Neural crest cell (in vitro differentiated cells): ENCODE results near the gene OOEP. TPM values are rescaled to one million over a fixed set of nuclear protein-coding genes. Genes with fewer than 3 reads are reported as not detected.
"Not testable (repeated sequence)": the region's sequence is repeated elsewhere in the genome, so short reads cannot be mapped to it uniquely, and the experiment has no call there.

ENCODE experiments used
- DNase-seq: peaks from one replicate; pipeline ENCODE4 v3.0.0; 2021; ENCODE audit warnings: low read depth, mixed read lengths, low spot score
- H3K27ac Mint-ChIP-seq: one replicate; pipeline ENCODE4 v1.8.0; 2021; ENCODE audit warnings: mild to moderate bottlenecking, mixed read lengths; ENCODE audit not compliant: unreplicated experiment
- H3K27me3 Mint-ChIP-seq: 2 replicates; pipeline ENCODE4 v1.8.0; 2021; ENCODE audit warnings: low read depth, mild to moderate bottlenecking, mixed read lengths
- H3K36me3 Mint-ChIP-seq: 2 replicates; pipeline ENCODE4 v1.8.0; 2021; ENCODE audit warnings: low read depth, mild to moderate bottlenecking, mixed read lengths
- H3K4me1 Mint-ChIP-seq: 2 replicates; pipeline ENCODE4 v1.8.0; 2021; ENCODE audit warnings: mixed read lengths
- H3K4me3 Mint-ChIP-seq: one replicate; pipeline ENCODE4 v1.8.0; 2021; ENCODE audit warnings: mild to moderate bottlenecking, mixed read lengths
- H3K9me3 Mint-ChIP-seq: 2 replicates; pipeline ENCODE4 v1.8.0; 2021; ENCODE audit warnings: mixed read lengths
- CTCF ChIP-seq: fragments of 200-600 bp; sonication (generic); conservative IDR thresholded peaks from 2 replicates; pipeline ENCODE4 v1.5.0; 2021; ENCODE audit warnings: antibody characterized with exemption, mild to moderate bottlenecking
- total RNA-seq: library from RNA; stranded (reverse); gene quantifications from 2 replicates; pipeline ENCODE4 v1.2.1, GENCODE V29; 2021

The OOEP gene
- total RNA-seq, 1 donor from 2014 or later = not detected

GRCh38 chr6:73395875-73396274 lies 26.2 kb upstream of the OOEP start:
- no peak for DNase-seq
- TF ChIP-seq CTCF = no peak
- H3K27me3 Mint-ChIP-seq = peaks cover 9% of the 10 kb centered on the region
- no peaks in the 10 kb centered on the region for H3K9me3 Mint-ChIP-seq
- no peak overlapping the region for H3K4me3 Mint-ChIP-seq
- no peaks in the 10 kb centered on the region for H3K36me3 Mint-ChIP-seq
- no peaks in the 10 kb centered on the region for H3K4me1 Mint-ChIP-seq
- no peak overlapping the region for H3K27ac Mint-ChIP-seq

- H3K27ac Mint-ChIP-seq = no peak within 1 kb of the TSS
These were observed 25.1 kb upstream of the OOEP start, which contains the start of gene DDX43 for GRCh38 chr6:73394577-73395354. TSS of gene DDX43 (plus strand) at chr6:73394828. CDS start at chr6:73394906, 78 bp downstream.

GRCh38 chr6:73393278-73393677 lies 23.6 kb upstream of the OOEP start:
- Mint-ChIP-seq H3K27me3 (peaks cover 20% of the 10 kb centered on the region), H3K4me3 (no peak overlapping the region), H3K27ac (no peak overlapping the region), H3K36me3 (no peaks in the 10 kb centered on the region), H3K4me1 (peaks cover 10% of the 10 kb centered on the region), H3K9me3 (no peaks in the 10 kb centered on the region)
- no peak for DNase-seq
- no peak for TF ChIP-seq CTCF

More at GRCh38 chr6:73394577-73395354, 25.1 kb upstream of the OOEP start, which contains the start of gene DDX43:
- no peaks in the 10 kb centered on the region for H3K9me3 Mint-ChIP-seq
- peaks cover 9% of the 10 kb centered on the region for H3K27me3 Mint-ChIP-seq
- no peaks in the 10 kb centered on the region for H3K36me3 Mint-ChIP-seq
- no peaks in the 10 kb centered on the region for H3K4me1 Mint-ChIP-seq
- TF ChIP-seq CTCF = no peak
- DNase-seq = no peak
- no peak within 1 kb of the TSS for H3K4me3 Mint-ChIP-seq

- Mint-ChIP-seq H3K27me3 (peaks cover 26% of the 10 kb centered on the region), H3K4me1 (peaks cover 10% of the 10 kb centered on the region)
- not testable (repeated sequence) for H3K27ac Mint-ChIP-seq, DNase-seq, H3K4me3 Mint-ChIP-seq, H3K9me3 Mint-ChIP-seq, H3K36me3 Mint-ChIP-seq
These were observed 22.5 kb upstream of the OOEP start for GRCh38 chr6:73392188-73392587.

- Mint-ChIP-seq H3K9me3 (no peaks in the 10 kb centered on the region), H3K4me1 (peaks cover 10% of the 10 kb centered on the region)
- DNase-seq = no peak
These were observed 22.0 kb upstream of the OOEP start for GRCh38 chr6:73391675-73392074.

More at GRCh38 chr6:73391675-73392074, 22.0 kb upstream of the OOEP start:
- Mint-ChIP-seq H3K4me3 (no peak overlapping the region), H3K36me3 (no peaks in the 10 kb centered on the region), H3K27ac (no peak overlapping the region), H3K27me3 (peaks cover 26% of the 10 kb centered on the region)
- TF ChIP-seq CTCF = no peak
